HL-60 (cell line): Measurements from ENCODE around the gene SMARCA4.

ENCODE experiments used
- DNase-seq, 2 experiments: peaks; one replicate each; pipeline ENCODE4 v3.0.0-alpha.2; 2010 to 2020; ENCODE audit warnings: low read depth in 1 of 2, low spot score in 1 of 2
- H3K27ac ChIP-seq: fragments of 250-450 bp; sonication (Bioruptor Pico); replicated peaks from 2 replicates; pipeline ENCODE4 v1.5.1; 2020; ENCODE audit warnings: mild to moderate bottlenecking, moderate library complexity
- H3K27me3 ChIP-seq: fragments of 250-450 bp; sonication (Bioruptor Pico); 2 replicates; pipeline ENCODE4 v1.5.1; 2021; ENCODE audit warnings: mild to moderate bottlenecking, moderate library complexity; ENCODE audit not compliant: insufficient read depth, poor library complexity, severe bottlenecking
- H3K4me3 ChIP-seq: replicated peaks from 2 replicates; pipeline ENCODE4 v1.5.1; 2011; ENCODE audit warnings: mild to moderate bottlenecking, control low read depth, low read length; ENCODE audit not compliant: insufficient read depth
- CTCF ChIP-seq: IDR thresholded peaks from one replicate; pipeline ENCODE4 v1.5.1; 2011; ENCODE audit warnings: low read length, control low read depth, inconsistent platforms; ENCODE audit not compliant: insufficient read depth
- GABPA ChIP-seq: IDR thresholded peaks from 2 replicates; pipeline ENCODE4 v1.6.1; 2012; ENCODE audit warnings: low read depth
- POLR2AphosphoS5 ChIP-seq: IDR thresholded peaks from 2 replicates; pipeline ENCODE4 v1.6.1; 2012; ENCODE audit warnings: low read depth
- REST ChIP-seq: IDR thresholded peaks from 2 replicates; pipeline ENCODE4 v1.6.1; 2012; ENCODE audit warnings: low read depth; ENCODE audit not compliant: insufficient replicate concordance
- SPI1 ChIP-seq: IDR thresholded peaks from 2 replicates; pipeline ENCODE4 v1.6.1; 2012; ENCODE audit warnings: low read depth, mild to moderate bottlenecking, borderline replicate concordance

The SMARCA4 gene

GRCh38 chr19:10920781-10921180 lies 40.0 kb upstream of the SMARCA4 start:
- H3K4me3 ChIP-seq, result no peak overlapping the region
- H3K27me3 ChIP-seq, result no peaks in the 10 kb centered on the region
- TF ChIP-seq POLR2AphosphoS5, result 0 out of 2 replicates have a peak, but pooled peaks have one; percentile 11
- no peak for TF ChIP-seq REST
- DNase-seq, result no peak
- H3K27ac ChIP-seq, result no peak overlapping the region

- no peak for DNase-seq
- Histone ChIP-seq H3K27ac (no peak overlapping the region), H3K4me3 (no peak overlapping the region), H3K27me3 (no peaks in the 10 kb centered on the region)
- TF ChIP-seq POLR2AphosphoS5 (0 out of 2 replicates have a peak, but pooled peaks have one; percentile 3), REST (no peak), GABPA (no peak)
Observed at GRCh38 chr19:10921199-10921909, 39.5 kb upstream of the SMARCA4 start.

GRCh38 chr19:10921910-10922637 lies 38.8 kb upstream of the SMARCA4 start:
- H3K4me3 ChIP-seq, result no peak overlapping the region
- no peak for DNase-seq
- no peak overlapping the region for H3K27ac ChIP-seq
- no peaks in the 10 kb centered on the region for H3K27me3 ChIP-seq
- no peak for TF ChIP-seq SPI1
- TF ChIP-seq GABPA, result no peak
- TF ChIP-seq REST, result no peak
- TF ChIP-seq POLR2AphosphoS5, result no peak; the same call in 1 of the 2 replicates
- TF ChIP-seq CTCF, result no peak

- TF ChIP-seq REST (no peak), POLR2AphosphoS5 (0 out of 2 replicates have a peak, but pooled peaks have one; percentile 6), GABPA (no peak)
- no peak overlapping the region for H3K27ac ChIP-seq
- DNase-seq, result no peak
- H3K4me3 ChIP-seq, result no peak overlapping the region
- no peaks in the 10 kb centered on the region for H3K27me3 ChIP-seq
Observed at GRCh38 chr19:10922638-10923014, 38.2 kb upstream of the SMARCA4 start.
